Lung (tissue), 12 donors: ENCODE measurements around the gene GUCY2C. TPM values are rescaled to one million over a fixed set of nuclear protein-coding genes. Genes with fewer than 3 reads are reported as not detected.

Source experiments
- ATAC-seq: fragments of 200-7000 bp; cut with Tn5 transposase; one replicate; pipeline ENCODE4 v1.9.1; 2020; ENCODE audit warnings: moderate number of reproducible peaks; ENCODE audit not compliant: insufficient read depth, low FRiP score
- DNase-seq, 3 donors: peaks; one replicate each; pipeline ENCODE4 v3.0.0-alpha.2; 2013 to 2017
- H3K27ac ChIP-seq, 2 donors: one replicate each; pipeline ENCODE4 v1.5.1; 2013; ENCODE audit warnings: mild to moderate bottlenecking in 2 of 2, moderate library complexity in 2 of 2, control low read depth in 1 of 2, inconsistent platforms in 1 of 2, low read depth in 1 of 2, low read length in 1 of 2
- H3K27me3 ChIP-seq, 3 donors: one replicate each; pipeline ENCODE4 v1.5.1; 2013; ENCODE audit warnings: low read length in 2 of 3; ENCODE audit not compliant: control insufficient read depth in 3 of 3, insufficient read depth in 3 of 3
- H3K36me3 ChIP-seq, 4 donors: one replicate each; pipeline ENCODE4 v1.5.1; 2013; ENCODE audit warnings: low read length in 4 of 4, mild to moderate bottlenecking in 1 of 4, moderate library complexity in 1 of 4; ENCODE audit not compliant: control insufficient read depth in 4 of 4, insufficient read depth in 4 of 4
- H3K4me1 ChIP-seq, 5 donors: one replicate each; pipeline ENCODE4 v1.5.1; 2013; ENCODE audit warnings: low read length in 5 of 5, mild to moderate bottlenecking in 2 of 5, moderate library complexity in 1 of 5; ENCODE audit not compliant: control insufficient read depth in 5 of 5, insufficient read depth in 5 of 5
- H3K4me3 ChIP-seq: one replicate; pipeline ENCODE4 v1.5.1; 2013; ENCODE audit warnings: mild to moderate bottlenecking, control low read depth, moderate library complexity
- H3K9ac ChIP-seq, 2 donors: one replicate each; pipeline ENCODE4 v1.5.1; 2013; ENCODE audit warnings: low read length in 2 of 2, control low read depth in 1 of 2; ENCODE audit not compliant: insufficient read depth in 1 of 2
- H3K9me3 ChIP-seq, 4 donors: one replicate each; pipeline ENCODE4 v1.5.1; 2013; ENCODE audit warnings: low read length in 3 of 4, mild to moderate bottlenecking in 1 of 4, moderate library complexity in 1 of 4; ENCODE audit not compliant: control insufficient read depth in 4 of 4, insufficient read depth in 3 of 4
- WGBS, 2 donors: extraction: QIAGEN DNeasy Blood & Tissue Kit; methylation state at CpG; one replicate each; pipeline ENCODE4 v1.1.7; 2013; 5-methylcytosine and 5-hydroxymethylcytosine counted together
- polyA plus RNA-seq, 2 donors: library from polyadenylated mRNA; stranded (reverse); fragments of 200-250 nt; gene quantifications; one replicate each; pipeline ENCODE4 v1.2.1, GENCODE V29; 2013
- total RNA-seq, 2 donors: library from RNA; depleted of rRNA in 1 of 2; stranded (reverse); fragments of >200 nt in 1 of 2; gene quantifications; one replicate each; pipeline ENCODE4 v1.2.1, GENCODE V29; 2014 to 2021
- TF ChIP-seq, protein P1 (sequence below): IDR thresholded peaks from 2 replicates; pipeline ENCODE4 v1.5.1; 2012; ENCODE audit warnings: mild to moderate bottlenecking; ENCODE audit errors: control extremely low read depth, extremely low read depth
- donor health status: control.
- donor health status: control.
- donor health status: Bipolar disorder and iron deficiency.
- donor health status: healthy.
- donor health status: DM: yes; HTN: yes; CAD: no.

GUCY2C gene
- total and polyA plus RNA-seq, 4 donors = 0.02 TPM; not detected in 3

DNA sequence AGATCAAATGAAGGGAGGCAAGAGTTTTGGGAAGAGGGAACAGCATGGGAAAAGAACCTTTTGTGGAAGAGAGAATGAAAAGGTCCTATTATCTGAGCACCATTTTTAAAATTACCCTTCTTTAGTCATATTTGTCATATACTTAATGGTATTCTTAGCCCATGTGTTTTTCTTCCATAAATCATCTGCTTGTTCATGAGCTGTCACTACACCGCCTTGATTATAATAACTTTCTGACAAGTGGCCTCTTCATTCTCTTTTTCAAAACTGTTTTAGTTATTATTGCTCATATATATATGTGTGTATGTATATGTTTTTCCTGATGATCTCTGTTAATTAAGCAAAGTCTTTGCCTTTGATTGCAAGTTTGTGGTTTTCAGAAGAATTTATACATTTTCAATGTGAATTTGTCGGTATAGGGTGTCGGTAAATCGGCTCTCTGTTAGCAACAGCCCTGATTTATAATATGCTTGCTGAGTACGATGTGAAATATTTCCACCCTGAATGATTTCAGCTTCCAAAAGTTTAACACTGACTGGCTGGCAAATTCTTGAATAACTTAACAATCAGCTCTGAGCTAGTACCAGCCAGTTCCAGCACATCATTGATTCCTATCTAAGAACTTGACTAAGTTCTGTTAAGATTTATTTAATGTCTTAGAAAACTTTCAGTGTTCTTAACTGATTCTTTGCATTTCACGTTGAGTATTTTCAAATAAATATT, 49.2 kb downstream of the GUCY2C start:
- no peaks in the 10 kb centered on the region for H3K27me3 ChIP-seq
- no peak overlapping the region for H3K9ac ChIP-seq
- TF ChIP-seq, protein P1, sequence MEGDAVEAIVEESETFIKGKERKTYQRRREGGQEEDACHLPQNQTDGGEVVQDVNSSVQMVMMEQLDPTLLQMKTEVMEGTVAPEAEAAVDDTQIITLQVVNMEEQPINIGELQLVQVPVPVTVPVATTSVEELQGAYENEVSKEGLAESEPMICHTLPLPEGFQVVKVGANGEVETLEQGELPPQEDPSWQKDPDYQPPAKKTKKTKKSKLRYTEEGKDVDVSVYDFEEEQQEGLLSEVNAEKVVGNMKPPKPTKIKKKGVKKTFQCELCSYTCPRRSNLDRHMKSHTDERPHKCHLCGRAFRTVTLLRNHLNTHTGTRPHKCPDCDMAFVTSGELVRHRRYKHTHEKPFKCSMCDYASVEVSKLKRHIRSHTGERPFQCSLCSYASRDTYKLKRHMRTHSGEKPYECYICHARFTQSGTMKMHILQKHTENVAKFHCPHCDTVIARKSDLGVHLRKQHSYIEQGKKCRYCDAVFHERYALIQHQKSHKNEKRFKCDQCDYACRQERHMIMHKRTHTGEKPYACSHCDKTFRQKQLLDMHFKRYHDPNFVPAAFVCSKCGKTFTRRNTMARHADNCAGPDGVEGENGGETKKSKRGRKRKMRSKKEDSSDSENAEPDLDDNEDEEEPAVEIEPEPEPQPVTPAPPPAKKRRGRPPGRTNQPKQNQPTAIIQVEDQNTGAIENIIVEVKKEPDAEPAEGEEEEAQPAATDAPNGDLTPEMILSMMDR = no peak
- H3K4me3 ChIP-seq = no peak overlapping the region
- no peaks in the 10 kb centered on the region for H3K36me3 ChIP-seq
- ATAC-seq (no peak), DNase-seq (no peak)
- 90 to 94% methylated on average over 6 of the region's 6 CpGs for WGBS, 2 donors
- H3K9me3 ChIP-seq = no peaks in the 10 kb centered on the region
- no peak overlapping the region for H3K27ac ChIP-seq
- peaks cover 0 to 7% (median 0%) of the 10 kb centered on the region in 5 donors for H3K4me1 ChIP-seq

DNA sequence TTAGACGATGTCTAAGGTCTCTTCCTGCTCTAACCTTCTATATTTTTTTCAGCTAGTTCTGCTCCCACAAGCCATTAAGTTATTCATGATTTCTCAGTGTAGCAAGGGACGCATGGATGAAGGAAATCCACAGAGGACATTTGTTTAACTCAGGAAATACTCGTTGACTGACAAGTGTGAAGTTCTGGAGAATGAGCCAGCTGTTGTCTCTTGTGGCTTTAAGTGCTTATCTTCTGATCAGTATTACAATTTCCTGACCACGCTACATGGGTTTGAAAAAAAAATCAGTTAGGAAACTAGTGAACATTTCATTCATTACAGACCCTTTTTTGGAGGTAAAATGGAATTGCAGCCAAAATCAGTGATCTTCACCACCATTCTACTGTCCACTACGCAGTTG, 53.1 kb downstream of the GUCY2C start:
- Histone ChIP-seq H3K27ac (no peak overlapping the region), H3K4me3 (no peak overlapping the region), H3K9me3 (no peaks in the 10 kb centered on the region), H3K4me1 (peaks cover 0 to 7% (median 0%) of the 10 kb centered on the region in 5 donors), H3K36me3 (no peaks in the 10 kb centered on the region), H3K9ac (no peak overlapping the region), H3K27me3 (no peaks in the 10 kb centered on the region)
- DNase-seq = peak in 1 of 3 donors; percentile 37
- TF ChIP-seq, protein P1 = no peak
- no peak for ATAC-seq
- 13 to 29% methylated on average over 5 of the region's 5 CpGs for WGBS, 2 donors

DNA sequence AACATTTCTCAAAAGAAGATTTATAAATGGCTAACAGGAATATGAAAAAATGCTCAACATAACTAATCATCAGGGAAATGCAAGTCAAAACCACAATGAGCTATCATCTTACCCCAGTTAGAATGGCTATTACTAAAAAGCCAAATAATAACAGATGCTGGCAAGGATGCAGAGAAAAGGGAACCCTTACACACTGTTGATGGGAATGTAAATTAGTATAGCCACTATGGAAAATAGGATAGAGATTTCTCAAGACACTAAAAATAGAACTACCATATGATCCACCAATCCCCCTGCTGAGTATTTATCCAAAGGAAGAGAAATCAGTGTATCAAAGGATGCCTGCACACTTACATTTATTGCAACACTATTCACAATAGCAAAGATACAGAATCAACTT, 58.3 kb downstream of the GUCY2C start:
- Histone ChIP-seq H3K27ac (no peak overlapping the region), H3K36me3 (no peaks in the 10 kb centered on the region), H3K9me3 (peaks cover 0 to 5% (median 0%) of the 10 kb centered on the region in 4 donors), H3K9ac (no peak overlapping the region), H3K4me1 (peaks cover 0 to 2% (median 0%) of the 10 kb centered on the region in 5 donors), H3K4me3 (no peak overlapping the region), H3K27me3 (no peaks in the 10 kb centered on the region)
- TF ChIP-seq, protein P1 = no peak
- ATAC-seq (no peak), DNase-seq (no peak)

DNA sequence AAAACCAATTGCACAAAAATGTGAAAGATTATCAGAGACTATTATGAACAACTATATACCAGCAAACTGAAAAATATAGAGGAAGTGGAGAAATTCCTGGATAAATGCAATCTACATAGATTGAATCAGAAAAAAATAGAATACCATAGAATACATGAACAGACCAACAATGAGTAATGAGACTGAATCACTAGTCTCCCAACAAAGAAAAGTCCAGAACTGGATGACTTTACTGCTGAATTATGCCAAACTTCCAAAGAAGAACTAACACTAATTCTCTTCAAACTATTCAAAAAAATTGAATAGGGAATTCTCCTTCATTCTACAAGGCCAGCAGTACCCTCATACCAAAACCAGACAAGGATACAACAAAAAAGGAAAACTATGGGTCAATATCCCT, 60.6 kb downstream of the GUCY2C start:
- Histone ChIP-seq H3K9me3 (peaks cover 0 to 5% (median 0%) of the 10 kb centered on the region in 4 donors), H3K4me1 (peaks cover 0 to 2% (median 0%) of the 10 kb centered on the region in 5 donors), H3K27ac (no peak overlapping the region), H3K36me3 (no peaks in the 10 kb centered on the region), H3K27me3 (no peaks in the 10 kb centered on the region), H3K4me3 (no peak overlapping the region), H3K9ac (no peak overlapping the region)
- TF ChIP-seq, protein P1 = no peak
- DNase-seq (no peak), ATAC-seq (no peak)
